A172 (cell line): ENCODE measurements around the gene PAQR6. TPM values are rescaled to one million over a fixed set of nuclear protein-coding genes. Genes with fewer than 3 reads are reported as not detected.
A peak's percentile ranks its signal among the peaks of the same experiment; 100 is the strongest.

Experiments
- DNase-seq: peaks from one replicate; pipeline ENCODE4 v3.0.0-alpha.2; 2015; ENCODE audit warnings: low spot score
- total RNA-seq: library from RNA; depleted of rRNA; stranded (reverse); fragments of >200 nt; shearing (Covaris generic); gene quantifications from 2 replicates; pipeline ENCODE4 v1.2.3, GENCODE V29; 2014

The PAQR6 gene
- total RNA-seq, 1 experiment from 2014 or later: 2.0 TPM

DNA sequence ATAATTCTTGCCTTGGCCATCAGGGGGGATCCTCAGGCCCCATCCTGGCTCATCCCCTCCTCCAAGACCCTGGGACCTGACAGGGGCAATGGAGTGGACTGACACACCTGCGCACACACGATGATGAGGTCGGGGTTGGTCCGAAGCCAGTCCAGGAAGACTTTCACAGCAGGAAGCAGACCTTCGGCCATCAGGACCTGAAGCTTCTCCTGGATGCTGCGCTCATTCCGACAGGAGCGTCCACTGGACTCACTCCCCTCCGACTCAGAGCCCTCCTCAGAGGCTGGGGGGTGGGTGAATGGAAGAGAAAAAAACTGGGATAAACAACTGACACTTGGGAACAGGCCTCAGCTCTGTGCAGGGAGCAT is 15.4 kb upstream of the PAQR6 start:
- no peak for DNase-seq

DNA sequence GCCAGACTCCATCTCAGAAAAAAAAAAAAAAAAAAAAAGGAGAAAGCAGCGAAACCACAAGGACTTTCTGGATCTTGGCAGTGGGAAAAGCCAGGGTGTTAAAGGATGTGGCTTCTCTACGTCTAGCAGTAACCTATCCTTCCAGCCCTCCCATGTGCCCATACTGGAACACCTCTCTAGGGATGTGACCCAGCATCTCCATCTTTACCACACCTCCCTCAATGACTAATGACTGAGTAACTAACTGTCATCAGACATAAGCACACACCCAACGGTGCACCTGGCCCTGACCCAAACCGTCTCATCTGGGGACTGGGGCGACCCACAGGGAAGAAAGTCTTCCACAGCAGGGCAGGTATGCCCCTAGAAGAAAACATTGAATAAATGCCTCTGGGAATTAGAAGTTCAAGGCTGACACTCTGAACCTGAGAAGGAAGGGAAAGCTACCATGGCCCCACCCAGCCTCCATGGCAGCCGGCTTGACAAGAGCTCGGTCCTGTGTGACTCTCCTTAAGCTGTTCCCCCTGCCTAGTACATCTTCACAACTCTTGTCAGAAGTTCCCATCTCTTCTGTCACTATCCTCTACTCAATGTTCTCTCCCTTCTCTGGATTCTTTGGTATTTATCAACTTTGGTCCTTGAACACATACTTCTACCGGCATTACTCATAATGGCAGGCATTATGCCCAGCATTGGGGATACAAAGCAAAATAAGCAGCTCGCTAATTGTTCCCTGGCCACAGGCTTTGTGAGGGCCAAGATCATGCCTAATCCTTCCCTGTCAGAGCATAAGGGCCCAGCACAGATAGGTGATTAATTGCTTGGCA is 14.8 kb upstream of the PAQR6 start:
- peak; percentile 99 for DNase-seq

DNA sequence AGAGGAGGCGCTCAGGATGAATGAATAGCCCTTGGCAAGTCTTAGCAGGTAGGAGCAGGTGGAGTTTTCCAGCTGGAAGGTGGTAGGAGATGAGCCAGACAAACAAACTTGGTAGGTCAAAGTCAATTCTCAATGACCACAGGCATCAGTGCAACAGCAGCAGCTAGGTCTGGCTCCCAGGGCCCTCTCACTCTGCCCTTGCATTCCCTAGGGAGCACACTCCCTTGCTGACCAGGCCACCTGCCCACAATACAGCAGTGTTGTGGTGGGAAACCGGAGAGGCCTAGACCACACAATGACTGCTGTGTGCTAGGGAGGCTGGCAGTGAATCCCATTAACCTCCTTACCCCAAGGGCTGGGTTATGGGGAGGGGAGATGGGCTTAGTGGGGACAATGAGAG is 13.0 kb upstream of the PAQR6 start:
- peak; percentile 34 for DNase-seq

DNA sequence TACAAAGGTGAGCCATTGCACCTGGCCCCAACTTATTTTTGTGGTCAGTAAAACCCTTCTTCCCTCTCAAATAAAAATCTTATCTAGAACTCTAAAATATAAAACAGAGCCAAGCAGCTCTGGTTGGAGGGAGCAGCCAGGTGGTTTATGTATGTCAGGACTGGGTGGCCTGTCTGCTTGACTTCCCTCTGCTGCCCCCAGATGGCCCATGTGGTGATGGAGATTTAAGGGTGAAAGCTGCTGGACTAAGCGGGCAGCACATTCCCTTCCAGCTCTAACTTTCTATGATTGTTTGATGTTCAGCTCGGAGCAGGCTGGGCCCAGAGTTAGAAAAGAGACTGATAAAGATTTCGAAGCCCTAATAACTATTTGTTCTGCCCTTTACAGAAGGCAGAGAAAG is 11.9 kb upstream of the PAQR6 start:
- peak; percentile 58 for DNase-seq

DNA sequence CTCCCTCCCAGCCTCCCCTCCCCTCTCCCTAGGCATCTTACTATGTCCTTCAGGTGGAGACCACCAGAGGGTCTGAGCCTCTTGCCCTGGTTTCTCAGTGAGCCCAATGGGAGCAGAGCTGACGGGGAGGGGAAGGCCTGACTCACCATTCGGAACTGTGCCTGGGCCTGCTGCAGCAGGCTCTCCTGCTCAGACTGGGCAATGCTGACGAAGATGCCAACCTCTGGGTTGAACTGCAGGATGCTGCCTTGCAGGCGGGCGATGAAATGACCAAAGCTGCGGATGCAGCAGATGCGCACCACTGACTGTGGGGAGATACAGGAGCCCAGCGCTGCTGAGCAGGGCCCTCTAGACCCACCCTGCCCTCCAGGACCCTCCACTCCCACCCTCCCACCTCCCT is 11.0 kb upstream of the PAQR6 start:
- no peak for DNase-seq

DNA sequence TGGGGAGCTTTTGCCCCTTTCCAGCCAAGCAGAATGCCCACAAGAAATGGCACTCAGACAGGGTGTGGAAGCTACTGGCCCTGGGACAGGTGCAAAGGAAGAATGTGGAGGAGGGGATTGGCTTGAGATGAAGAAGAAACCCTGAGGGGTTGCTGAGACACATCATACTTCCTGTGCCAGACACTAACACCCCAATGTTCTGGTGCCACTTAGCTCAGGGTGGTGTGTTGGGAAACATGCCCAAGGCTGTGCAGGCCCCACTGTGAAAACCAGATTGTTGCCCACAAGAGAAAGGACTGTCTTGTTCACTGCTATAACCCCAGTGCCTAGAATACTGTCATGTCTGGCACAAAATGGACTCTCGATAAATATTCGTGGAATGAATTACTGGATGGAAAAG is 9.9 kb upstream of the PAQR6 start:
- no peak for DNase-seq

DNA sequence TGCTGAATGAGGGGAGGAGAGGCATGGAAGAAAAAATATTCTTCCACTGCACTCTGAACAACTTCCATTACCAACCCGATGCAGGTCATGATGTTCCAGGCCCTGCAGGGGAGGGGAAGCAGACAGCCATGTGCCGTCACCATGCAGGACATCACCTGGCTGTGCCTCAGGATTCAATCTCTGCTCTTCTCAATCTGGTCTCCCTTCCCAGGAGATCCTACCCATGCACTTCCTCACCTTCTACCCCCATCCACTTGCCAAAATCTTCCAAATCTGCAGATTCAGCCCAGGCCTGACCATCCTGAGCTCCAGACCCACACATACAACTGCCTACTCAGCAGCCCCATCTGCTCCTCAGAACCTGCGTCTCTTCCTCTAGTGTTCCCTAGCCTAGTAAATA is 5.8 kb upstream of the PAQR6 start:
- no peak for DNase-seq

DNA sequence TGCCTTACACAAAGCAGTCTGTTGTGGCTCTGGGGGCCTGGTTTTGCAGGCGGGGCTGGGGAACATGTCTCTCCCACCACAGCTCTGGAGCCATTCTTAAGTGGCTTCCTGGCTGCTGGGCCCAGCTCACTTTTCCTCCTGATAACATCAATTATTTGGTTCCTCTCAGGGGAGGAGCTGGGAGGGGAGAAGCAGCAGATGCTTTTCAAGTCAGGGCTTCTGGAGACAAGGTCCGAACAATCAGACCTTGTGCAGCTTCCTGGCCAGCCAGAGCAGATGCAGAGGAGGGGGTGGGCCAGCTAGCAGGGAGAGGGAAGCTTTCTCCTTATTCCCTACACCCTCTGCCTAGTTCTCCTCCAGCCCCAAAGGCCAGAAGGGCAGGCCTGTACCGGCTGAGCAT is 3.7 kb upstream of the PAQR6 start:
- no peak for DNase-seq

DNA sequence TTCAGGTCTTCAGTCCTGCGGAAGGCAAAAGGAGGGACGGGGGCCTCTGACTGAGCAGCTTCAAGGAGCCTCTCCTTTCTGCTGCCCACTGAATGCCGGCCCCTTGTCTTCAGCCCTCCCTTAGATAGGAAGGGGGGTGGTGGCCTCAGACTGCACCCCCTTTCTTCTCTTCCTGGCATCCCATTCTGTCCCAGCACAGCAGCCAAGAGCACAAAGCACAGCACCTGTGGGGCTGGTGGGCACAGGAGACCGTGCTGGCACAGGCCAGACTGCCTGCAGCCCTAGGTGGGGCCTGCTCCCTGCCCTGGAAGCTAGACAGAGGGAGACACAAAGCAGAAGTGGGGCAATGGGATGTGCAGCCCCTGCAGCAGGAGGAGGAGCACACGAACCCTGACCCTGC is 1.7 kb upstream of the PAQR6 start:
- DNase-seq: no peak

DNA sequence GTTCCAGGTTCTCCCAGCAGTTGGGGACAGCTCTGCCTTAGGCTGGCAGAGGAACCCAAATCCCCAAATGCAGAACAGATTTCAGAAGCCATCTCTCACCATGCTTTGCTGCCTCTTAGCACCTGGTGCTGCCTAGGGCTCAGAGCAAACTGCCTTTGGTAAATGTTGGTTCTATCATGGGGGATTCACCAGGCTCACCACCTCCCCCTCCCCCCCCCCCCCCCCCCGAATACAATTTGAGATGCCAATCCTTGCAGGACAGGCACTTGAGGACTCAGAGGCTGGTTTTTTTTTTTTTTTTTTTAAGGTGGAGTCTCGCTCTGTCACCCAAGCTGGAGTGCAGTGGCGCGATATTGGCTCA is 447 bp upstream of the PAQR6 start:
- no peak for DNase-seq

DNA sequence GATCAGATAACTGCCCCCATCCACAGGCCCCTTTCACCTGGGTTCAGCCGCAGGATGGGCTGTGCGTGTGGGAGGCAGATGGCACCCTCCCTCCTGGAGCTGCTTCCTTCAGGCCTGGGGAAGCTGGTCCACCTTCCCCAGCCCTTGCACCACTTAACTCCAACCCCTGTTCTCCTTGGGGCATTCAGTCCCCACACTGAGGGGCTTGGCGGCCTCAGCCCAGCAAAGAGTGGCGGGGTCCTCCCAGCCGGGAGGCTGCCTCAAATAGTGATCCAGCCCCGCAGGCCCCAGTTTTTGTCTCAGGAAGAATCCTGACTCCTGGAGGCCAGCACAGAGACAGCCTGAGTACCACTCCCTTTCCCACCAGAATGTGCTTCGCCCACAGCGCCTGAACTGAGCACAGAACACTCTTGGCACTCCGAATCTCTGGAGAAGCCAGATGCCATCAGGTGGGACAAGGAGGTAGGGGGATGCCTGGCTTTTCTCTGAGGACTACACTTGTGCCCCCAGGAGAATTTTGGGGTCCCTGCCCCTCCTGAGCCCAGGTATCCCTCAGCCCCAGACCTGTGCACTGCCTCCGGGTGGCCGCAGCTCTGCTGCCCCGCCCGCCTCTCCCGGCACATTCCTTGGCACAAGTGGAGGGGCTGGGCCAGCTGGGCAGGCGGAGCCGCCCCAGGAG is 936 bp downstream of the PAQR6 start:
- DNase-seq: no peak

DNA sequence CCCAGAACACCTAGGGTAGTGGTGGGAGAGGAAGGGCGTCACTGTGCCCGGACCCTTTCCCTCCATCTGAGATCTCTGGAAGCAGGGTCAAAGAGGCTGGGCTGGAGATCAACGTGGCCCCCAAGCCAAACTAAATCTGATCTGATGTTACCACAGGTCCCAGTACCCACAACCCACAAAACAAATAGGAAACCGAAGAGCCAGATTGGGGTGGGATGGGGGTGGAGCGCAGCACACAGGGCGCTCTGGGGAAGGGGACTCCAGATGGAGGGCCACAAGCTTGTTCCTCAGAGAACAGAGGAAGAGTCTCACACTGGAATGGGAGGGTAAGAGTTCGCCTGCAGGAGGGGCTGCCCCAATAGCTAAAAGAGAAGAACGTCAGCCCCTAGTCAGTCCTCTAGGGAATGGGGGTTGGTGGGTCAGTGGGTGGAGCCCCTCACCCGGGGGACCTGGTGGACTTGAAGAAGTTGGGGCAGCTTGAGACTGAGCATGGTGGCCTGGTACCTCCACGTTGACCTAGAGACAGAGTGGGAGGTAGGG is 1.5 kb downstream of the PAQR6 start:
- no peak for DNase-seq

DNA sequence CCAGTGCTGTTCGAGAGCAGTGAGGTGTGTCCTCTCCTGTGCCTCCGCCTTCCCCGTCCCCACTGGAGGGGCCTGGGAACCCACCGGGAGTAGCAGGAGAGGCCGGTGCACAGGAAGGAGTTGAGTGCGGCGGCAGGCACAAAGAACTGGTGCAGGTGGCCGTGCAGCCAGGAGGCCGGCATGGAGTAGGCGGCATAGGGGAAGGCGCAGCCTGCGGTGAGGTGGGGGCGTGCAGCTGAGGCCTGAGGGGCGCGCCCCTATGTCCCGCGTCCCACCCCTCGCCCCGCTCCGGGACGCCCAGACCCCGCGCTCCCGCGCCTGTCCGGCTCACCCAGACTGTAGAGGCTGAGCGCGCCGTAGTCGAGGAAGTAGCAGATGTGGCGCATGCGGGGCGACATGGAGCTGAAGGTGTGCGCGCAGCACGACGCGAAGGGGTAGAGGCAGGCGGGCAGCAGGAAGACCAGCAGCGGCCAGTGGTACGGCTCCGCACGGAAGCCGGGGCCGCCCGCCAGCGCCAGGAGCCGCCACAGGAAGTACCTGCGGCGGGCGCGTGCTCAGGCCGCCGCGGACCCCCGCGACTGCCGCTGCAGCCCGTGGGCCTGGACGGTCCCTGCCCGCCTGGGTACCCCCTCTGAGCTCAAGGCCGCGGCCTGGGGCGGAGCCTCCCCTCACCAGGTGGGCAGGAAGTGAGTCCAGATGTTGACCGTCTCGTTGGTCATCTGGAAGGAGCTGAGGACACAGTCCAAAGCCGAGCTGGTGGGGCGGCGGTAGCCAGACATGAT is 2.2 kb downstream of the PAQR6 start:
- DNase-seq: no peak

DNA sequence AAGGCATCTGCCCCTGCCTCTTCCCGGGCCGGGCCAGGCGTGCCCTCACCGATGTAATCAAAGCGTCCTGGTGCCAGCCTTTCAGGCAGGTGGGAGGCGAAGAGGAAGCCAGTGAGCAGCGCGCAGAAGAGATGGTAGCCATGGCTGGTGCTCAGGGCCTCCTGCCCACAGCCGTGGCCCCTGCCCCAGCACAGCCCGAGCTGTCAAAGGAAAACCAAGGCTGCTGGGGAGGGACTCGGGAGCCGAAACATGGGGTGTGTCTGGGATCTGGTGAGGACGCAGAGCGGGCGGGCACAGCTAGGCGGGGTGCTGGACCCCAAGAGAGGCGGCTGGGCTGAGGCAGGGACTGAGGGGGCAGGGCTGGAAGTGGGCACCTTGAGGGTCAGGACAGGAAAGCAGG is 3.1 kb downstream of the PAQR6 start:
- DNase-seq: no peak

DNA sequence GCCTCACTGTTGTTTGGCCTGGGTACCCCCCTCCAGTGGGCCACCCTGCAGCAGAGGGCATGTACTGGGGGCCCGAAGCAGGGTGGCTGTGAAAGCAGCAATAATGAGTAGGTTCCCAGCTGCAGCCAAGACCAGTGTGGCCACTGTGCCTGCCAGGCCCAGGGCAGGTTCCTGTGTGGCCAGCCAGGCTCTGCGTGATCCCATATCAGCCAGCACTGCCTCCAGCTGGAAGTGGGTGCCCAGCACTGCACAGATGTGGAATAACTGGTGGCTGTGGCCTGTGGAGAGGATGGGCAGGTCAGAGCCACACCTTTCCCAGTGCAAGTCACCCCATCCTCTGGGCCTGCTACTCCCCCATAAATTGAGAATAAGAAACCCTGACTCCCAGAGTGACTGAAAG is 3.7 kb downstream of the PAQR6 start:
- DNase-seq: no peak

DNA sequence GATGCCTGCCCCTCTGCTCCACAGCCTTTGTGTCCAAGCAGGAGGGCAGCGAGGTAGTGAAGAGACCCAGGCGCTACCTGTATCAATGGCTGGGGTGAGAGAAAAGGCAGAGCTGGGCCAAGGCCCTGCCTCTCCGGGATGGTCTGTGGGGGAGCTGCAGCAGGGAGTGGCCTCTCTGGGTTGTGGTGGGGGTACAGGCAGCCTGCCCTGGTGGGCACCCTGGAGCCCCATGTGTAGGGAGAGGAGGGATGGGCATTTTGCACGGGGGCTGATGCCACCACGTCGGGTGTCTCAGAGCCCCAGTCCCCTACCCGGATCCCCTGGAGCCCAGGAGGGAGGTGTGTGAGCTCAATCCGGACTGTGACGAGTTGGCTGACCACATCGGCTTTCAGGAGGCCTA is 5.1 kb downstream of the PAQR6 start:
- no peak for DNase-seq

DNA sequence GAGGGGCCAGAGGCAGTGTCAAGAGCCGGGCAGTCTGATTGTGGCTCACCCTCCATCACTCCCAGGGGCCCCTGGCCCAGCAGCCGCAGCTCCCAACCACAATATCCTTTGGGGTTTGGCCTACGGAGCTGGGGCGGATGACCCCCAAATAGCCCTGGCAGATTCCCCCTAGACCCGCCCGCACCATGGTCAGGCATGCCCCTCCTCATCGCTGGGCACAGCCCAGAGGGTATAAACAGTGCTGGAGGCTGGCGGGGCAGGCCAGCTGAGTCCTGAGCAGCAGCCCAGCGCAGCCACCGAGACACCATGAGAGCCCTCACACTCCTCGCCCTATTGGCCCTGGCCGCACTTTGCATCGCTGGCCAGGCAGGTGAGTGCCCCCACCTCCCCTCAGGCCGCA is 5.9 kb downstream of the PAQR6 start, which contains the start of gene BGLAP:
TSS of gene BGLAP (plus strand) at position 259 of the 400 bp plus-strand sequence. CDS start at position 307, 48 bp downstream.
- no peak for DNase-seq

DNA sequence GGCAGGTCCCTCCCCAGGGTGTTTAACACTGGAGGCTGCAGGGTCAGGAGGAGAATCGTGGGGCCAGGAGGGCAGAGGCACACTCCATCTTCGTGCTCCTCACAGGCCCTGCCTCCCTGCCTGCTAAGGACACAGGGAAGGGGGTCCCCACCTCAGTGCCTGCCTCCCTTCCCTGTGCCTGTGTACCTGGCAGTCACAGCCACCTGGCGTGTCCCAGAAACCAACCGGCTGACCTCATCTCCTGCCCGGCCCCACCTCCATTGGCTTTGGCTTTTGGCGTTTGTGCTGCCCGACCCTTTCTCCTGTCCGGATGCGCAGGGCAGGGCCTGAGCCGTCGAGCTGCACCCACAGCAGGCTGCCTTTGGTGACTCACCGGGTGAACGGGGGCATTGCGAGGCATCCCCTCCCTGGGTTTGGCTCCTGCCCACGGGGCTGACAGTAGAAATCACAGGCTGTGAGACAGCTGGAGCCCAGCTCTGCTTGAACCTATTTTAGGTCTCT is 6.5 kb downstream of the PAQR6 start:
- DNase-seq: peak; percentile 95

DNA sequence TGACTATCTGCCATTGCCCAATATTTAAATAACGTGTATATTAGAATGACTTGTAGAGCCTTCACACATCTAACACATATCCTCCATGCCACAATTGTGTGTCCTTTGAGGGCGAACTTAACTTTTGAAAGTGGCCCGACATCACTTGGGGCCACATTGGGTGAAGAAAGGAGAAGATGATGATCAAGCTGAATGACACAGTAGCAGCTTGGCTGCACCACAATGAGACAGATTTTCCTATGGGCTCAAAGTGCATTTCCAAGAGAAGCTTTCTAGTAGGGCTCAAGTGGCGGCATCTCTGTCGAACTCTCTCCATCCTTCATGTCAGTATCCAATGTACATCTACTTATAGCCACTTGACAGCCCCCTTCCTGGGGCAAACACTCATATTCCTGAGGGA is 9.6 kb downstream of the PAQR6 start:
- DNase-seq: no peak

DNA sequence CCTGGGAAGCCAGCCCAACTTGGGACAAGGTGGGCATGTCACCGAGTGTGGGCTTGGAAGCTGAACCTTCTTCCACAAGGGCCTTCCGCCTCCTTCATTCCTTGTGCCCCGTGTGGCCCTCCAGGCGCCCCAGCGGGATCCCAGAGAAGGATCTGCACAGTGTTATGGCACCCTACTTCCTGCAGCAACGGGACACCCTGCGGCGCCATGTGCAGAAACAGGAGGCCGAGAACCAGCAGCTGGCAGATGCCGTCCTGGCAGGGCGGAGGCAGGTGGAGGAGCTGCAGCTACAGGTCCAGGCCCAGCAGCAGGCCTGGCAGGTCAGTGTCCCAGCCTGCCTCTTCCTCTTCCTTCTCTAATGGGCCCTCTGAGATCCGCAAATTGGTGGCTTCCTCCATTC is 11.7 kb downstream of the PAQR6 start:
- no peak for DNase-seq

DNA sequence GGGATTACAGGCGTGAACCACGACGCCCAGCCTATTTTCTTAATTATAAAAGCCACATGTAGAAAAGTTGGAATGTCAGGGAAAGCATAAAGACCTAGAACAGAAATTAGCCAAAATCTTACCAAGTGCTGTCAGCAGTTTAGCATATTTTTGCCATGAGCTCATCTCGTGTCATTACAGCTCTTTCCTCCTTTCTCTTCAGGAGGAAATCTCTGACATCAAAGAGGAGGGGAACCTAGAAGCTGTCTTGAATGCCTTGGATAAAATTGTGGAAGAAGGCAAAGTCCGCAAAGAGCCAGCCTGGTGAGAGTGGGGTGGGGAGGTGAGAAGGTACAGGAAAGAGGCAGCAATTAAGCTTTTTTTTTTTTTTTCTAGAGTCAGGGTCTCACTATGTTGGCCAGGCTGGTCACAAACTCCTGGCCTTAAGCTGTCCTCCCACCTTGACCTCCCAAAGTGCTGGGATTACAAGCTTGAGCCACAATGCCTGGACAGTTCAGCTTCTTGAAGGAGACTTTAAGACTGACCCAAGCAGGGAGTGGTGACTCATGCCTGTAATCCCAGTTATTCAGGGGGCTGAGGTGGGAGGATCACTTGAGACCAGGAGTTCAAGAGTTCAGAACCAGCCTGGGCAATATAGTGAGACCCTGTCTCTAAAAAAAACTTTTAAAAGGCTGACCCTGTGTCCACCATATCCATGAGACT is 14.3 kb downstream of the PAQR6 start:
- peak; percentile 98 for DNase-seq
